Left cardiac atrium (tissue), 4 donors: ENCODE results near the gene ELMOD1. TPM values are rescaled to one million over a fixed set of nuclear protein-coding genes. Genes with fewer than 3 reads are reported as not detected.
A peak's percentile ranks its signal among the peaks of the same experiment; 100 is the strongest.
"Not testable (repeated sequence)": the region's sequence is repeated elsewhere in the genome, so short reads cannot be mapped to it uniquely, and the experiment has no call there.

Experiments
- ATAC-seq, 2 donors: fragments of 200-7000 bp; cut with Tn5 transposase; one replicate each; pipeline ENCODE4 v1.9.1; 2020; ENCODE audit warnings: mild to moderate bottlenecking in 2 of 2, moderate library complexity in 2 of 2
- DNase-seq: peaks from one replicate; pipeline ENCODE4 v3.0.0-alpha.2; 2020
- intact Hi-C, 2 donors: fragments of 100-400 bp; cut with DNase I; formaldehyde crosslinking; loops; one replicate each; pipeline versions ENCODE4 v1.14.1 to v1.15.1; 2022 to 2023
- total RNA-seq, 2 donors: library from RNA; stranded (reverse); fragmentation: NEBNext Ultra II Directional; extraction: Animal tissue kit (Norgen Biotek cat#: 25700); gene quantifications; one replicate each; pipeline ENCODE4 v1.2.1, GENCODE V29; 2021
- donor health status: DM: no; HTN: yes; CAD: no.
- donor health status: DM: no; HTN: yes; CAD: no; lungs with severe emphysema.
- donor health status: DM: yes; HTN: yes; CAD: no.
- donor health status: Dilated cardiomyopathy.

The ELMOD1 gene
- total RNA-seq, 2 donors from 2014 or later = 7.3 to 9.9 TPM

GRCh38 chr11:107577346-107577711 lies 13.6 kb upstream of the ELMOD1 start:
- intact Hi-C loops = loop anchor here (2.0 to 5.0 kb wide), 3 partner anchors 110 to 195 kb away; no protein-coding TSS in a partner anchor
- ATAC-seq = no peak

GRCh38 chr11:107579169-107579568 lies 11.8 kb upstream of the ELMOD1 start:
- not testable (repeated sequence) for DNase-seq, ATAC-seq
- intact Hi-C loops = loop anchor here in 1 of 2 donors (5.0 kb wide), 2 partner anchors 108 to 193 kb away; no protein-coding TSS in a partner anchor

More at GRCh38 chr11:107577346-107577711, 13.6 kb upstream of the ELMOD1 start:
- DNase-seq = no peak

GRCh38 chr11:107581147-107581546 lies 9.8 kb upstream of the ELMOD1 start:
- DNase-seq = no peak
- intact Hi-C loops = no loop called here
- no peak for ATAC-seq

- no peak for ATAC-seq
- no peak for DNase-seq
- intact Hi-C loops = no loop called here
These were observed 7.2 kb upstream of the ELMOD1 start for GRCh38 chr11:107583629-107584195.

GRCh38 chr11:107587306-107587979 lies 3.5 kb upstream of the ELMOD1 start:
- intact Hi-C loops = no loop called here
- ATAC-seq (no peak), DNase-seq (no peak)

GRCh38 chr11:107591378-107592230 lies 657 bp downstream of the ELMOD1 start:
- intact Hi-C loops = no loop called here
- DNase-seq (no peak), ATAC-seq (peak; percentile 59 to 62)

- ATAC-seq (no peak), DNase-seq (no peak)
- intact Hi-C loops = no loop called here
These were observed 1.3 kb downstream of the ELMOD1 start for GRCh38 chr11:107592231-107592590.

- DNase-seq = no peak
- intact Hi-C loops = no loop called here
- ATAC-seq = no peak
These were observed 1.9 kb downstream of the ELMOD1 start for GRCh38 chr11:107592813-107593212.

GRCh38 chr11:107593951-107594350 lies 3.0 kb downstream of the ELMOD1 start:
- no peak for ATAC-seq

GRCh38 chr11:107594736-107595135 lies 3.8 kb downstream of the ELMOD1 start:
- no peak for ATAC-seq
- intact Hi-C loops = no loop called here
- no peak for DNase-seq

More at GRCh38 chr11:107593951-107594350, 3.0 kb downstream of the ELMOD1 start:
- DNase-seq = no peak
- intact Hi-C loops = no loop called here

GRCh38 chr11:107598225-107599139 lies 7.5 kb downstream of the ELMOD1 start:
- ATAC-seq (peak; percentile 64 to 65), DNase-seq (no peak)
- intact Hi-C loops = no loop called here

GRCh38 chr11:107605061-107606006 lies 14.4 kb downstream of the ELMOD1 start:
- DNase-seq (no peak), ATAC-seq (no peak)
- intact Hi-C loops = no loop called here

GRCh38 chr11:107606141-107606540 lies 15.2 kb downstream of the ELMOD1 start:
- no peak for DNase-seq
- intact Hi-C loops = no loop called here
- ATAC-seq = no peak

- ATAC-seq (no peak), DNase-seq (no peak)
- intact Hi-C loops = no loop called here
These were observed 17.9 kb downstream of the ELMOD1 start for GRCh38 chr11:107608809-107609208.

- no peak for ATAC-seq
- intact Hi-C loops = no loop called here
- DNase-seq = no peak
These were observed 18.7 kb downstream of the ELMOD1 start for GRCh38 chr11:107609400-107610218.

- ATAC-seq (no peak), DNase-seq (no peak)
- intact Hi-C loops = no loop called here
These were observed 21.5 kb downstream of the ELMOD1 start for GRCh38 chr11:107612445-107612844.

GRCh38 chr11:107619926-107620325 lies 29.0 kb downstream of the ELMOD1 start:
- no peak for ATAC-seq
- DNase-seq = no peak
- intact Hi-C loops = no loop called here
